ENCODE measurements around the gene DHX15.

DHX15 gene

GRCh38 chr4:24584211-24584850 is at the start of gene DHX15:
Gene DHX15 (minus strand): TSS chr4:24584554. CDS start chr4:24584393, 161 bp downstream.
- peak; percentile 83 to 88 for DNase-seq (ENCODE audit: low read depth in 1 of 2, low spot score in 1 of 2)

DNA sequence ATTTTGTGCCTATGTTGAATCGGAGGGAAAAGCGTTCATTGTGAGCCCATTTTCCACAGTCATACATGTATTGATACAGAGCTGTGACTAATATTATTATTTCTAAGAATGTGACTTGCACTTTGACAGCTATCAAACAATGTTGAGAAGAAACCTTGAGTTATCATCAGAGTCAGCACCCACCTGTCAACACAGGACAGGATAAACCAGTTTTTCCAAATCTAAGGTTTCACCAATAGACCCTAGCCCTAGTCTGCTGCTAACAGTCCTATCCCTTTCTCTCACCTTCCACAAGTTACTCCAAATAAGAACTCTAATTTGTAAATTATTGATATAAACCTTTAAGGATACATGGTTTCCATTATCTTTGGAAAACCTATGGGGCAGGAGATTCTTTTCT is 47.7 kb upstream of the DHX15 start:
- DNase-seq (ENCODE audit: low read depth in 1 of 2, low spot score in 1 of 2): no peak

- no peak for DNase-seq (ENCODE audit: low read depth in 1 of 2, low spot score in 1 of 2)
Measured at GRCh38 chr4:24630937-24631336, 46.6 kb upstream of the DHX15 start.

GRCh38 chr4:24625091-24625490 is 40.7 kb upstream of the DHX15 start:
- DNase-seq (ENCODE audit: low read depth in 1 of 2, low spot score in 1 of 2): no peak

DNA sequence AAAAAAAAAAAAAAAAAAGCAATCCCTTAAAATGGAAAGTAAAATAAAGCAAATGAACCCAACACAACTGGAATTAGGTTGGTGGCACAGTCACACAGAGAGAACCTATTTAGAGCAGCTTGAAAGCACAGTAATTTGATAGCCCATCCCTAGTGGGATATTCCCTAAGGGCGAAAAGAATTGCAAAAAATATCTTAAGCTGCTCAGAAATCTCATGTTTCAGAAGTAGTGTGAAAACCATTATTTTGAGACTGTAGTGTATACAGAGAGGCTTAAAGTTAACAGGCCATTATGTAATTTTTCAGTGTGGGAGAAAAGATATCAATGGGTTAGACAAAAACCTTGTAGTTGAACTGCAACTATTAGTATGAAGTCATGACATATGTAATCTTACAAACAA is 40.0 kb upstream of the DHX15 start:
- no peak for DNase-seq (ENCODE audit: low read depth in 1 of 2, low spot score in 1 of 2)

DNA sequence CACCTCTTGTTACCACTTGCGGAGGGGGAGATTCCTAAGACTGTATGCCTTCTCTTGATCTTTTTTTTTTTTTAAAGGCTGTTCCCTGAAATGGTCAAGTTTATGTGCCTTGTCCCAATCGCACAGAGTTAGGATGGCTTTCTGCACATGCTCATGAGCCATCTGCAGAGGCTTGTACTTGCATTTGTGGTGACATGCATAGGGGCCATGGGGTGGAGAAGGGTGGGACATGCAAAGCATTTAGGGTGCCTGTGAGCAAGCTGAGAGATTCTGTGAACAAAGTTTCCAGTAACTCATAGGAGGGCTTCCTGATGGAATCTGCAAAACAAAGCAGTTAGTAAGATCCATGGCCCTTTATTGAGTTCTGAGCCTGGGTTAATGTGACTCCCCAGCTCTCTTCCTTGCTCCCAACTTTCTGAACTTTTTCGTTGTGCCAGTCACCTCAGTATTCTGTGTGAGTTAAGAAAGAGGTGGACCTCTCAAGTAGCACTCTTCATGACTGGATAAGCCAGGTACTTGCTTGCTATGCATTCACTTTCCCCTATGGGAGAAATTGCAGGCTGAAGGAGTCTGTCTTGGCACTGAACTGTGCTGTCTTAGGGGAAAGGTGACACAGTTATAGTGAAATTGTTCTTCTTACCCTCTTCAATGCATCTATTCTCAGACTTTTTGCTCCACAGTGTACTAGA is 37.9 kb upstream of the DHX15 start:
- DNase-seq (ENCODE audit: low read depth in 1 of 2, low spot score in 1 of 2): no peak

DNA sequence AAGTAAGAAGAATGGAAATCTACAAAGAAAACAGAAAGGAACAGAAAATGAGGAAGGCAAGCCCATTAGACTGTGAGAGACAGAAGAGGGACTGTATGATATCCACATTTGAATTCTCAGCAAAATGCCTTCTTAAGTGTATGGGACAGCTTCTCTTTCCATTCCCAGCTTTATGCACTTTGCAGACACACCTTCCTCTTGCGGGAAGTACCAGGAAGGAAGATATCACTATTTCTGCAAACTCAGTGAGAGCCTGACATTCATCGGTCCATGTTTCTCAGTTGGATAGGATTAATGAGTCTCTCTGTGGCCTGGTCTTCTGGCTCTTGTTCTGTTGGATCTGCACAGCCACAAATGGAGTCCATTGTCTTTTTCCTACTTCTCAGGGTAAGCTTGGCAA is 31.6 kb upstream of the DHX15 start:
- DNase-seq (ENCODE audit: low read depth in 1 of 2, low spot score in 1 of 2): no peak

GRCh38 chr4:24614881-24615280 is 30.5 kb upstream of the DHX15 start:
- no peak for DNase-seq (ENCODE audit: low read depth in 1 of 2, low spot score in 1 of 2)

DNA sequence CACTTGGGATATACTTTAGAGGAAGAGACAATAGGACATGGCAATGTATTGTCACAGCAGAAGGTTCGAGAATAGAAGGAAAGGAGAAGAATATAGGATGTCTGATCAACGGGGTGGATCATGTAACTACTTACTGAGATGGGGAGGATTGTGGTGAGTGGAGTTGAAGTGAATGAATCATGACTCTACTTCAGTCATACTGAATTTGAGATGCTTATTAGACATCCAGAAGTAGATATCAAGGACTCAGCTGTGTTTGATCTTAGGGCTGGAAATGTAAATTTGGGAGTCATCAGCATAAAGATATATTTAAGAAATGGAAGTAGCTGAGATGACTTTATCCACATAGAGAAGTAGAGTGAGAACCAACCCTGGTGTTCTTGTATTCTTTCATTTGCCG is 29.1 kb upstream of the DHX15 start:
- DNase-seq (ENCODE audit: low read depth in 1 of 2, low spot score in 1 of 2): no peak

DNA sequence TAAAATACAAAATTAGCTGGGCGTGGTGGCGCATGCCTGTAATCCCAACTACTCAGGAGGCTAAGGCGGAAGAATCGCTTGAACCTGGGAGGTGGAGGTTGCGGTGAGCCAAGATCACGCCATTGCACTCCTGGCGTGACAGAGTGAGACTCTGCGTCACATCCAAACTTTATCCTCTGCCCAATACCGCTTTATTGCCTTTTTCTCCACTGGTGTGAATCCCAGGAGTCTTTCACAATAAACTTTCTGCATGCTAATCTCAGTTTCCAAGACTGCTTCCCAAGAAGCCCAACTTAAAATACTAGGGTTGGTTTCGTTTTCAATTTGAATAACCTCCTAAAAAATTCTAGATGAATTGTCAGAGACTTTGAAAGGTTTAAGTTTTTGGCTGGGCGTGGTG is 27.2 kb upstream of the DHX15 start:
- no peak for DNase-seq (ENCODE audit: low read depth in 1 of 2, low spot score in 1 of 2)

- DNase-seq (ENCODE audit: low read depth in 1 of 2, low spot score in 1 of 2): no peak
Measured at GRCh38 chr4:24607334-24607733, 23.0 kb upstream of the DHX15 start.

- no peak for DNase-seq (ENCODE audit: low read depth in 1 of 2, low spot score in 1 of 2)
Measured at GRCh38 chr4:24605216-24605615, 20.9 kb upstream of the DHX15 start.

- no peak for DNase-seq (ENCODE audit: low read depth in 1 of 2, low spot score in 1 of 2)
Measured at GRCh38 chr4:24604558-24605214, 20.3 kb upstream of the DHX15 start.

- no peak for DNase-seq (ENCODE audit: low read depth in 1 of 2, low spot score in 1 of 2)
Measured at GRCh38 chr4:24603343-24603742, 19.0 kb upstream of the DHX15 start.

GRCh38 chr4:24601121-24601520 is 16.8 kb upstream of the DHX15 start:
- no peak for DNase-seq (ENCODE audit: low read depth in 1 of 2, low spot score in 1 of 2)

DNA sequence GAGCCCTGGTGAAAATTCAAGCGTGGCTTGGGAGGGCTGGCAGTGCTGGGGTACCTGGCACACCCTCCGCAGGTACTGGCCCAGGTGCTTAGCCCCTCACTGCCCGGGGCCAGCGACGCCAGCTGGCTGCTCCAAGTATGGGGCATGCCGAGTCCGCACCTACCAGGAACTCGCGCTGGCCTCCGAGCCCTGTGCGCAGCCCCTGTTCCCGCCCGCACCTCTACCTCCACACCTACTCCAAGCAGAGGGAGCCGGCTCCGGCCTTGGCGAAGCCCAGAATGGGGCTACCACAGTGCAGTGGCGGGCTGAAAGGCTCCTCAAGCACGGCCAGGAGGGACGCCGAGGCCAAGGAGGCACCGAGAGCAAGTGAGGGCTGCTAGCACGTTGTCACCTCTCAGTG is 14.9 kb upstream of the DHX15 start:
- DNase-seq (ENCODE audit: low read depth in 1 of 2, low spot score in 1 of 2): no peak

GRCh38 chr4:24598025-24598424 is 13.7 kb upstream of the DHX15 start:
- no peak for DNase-seq (ENCODE audit: low read depth in 1 of 2, low spot score in 1 of 2)

DNA sequence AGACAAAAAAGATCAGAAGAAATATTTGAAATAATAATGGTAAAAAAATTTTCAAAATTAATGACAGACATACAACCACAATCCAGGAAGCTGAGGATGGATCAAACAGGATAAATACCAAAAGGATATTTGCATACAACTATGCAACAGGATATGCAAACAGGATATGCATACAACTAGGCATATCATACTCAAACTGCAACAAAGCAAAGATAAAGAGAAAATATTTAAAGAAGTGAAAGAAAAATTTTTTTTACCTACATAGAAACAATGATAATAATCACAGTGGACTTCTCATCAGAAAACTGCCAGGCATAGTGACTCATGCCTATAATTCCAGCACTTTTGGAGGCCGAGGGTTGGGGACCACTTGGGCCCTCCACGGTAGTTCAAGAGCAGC is 11.3 kb upstream of the DHX15 start:
- DNase-seq (ENCODE audit: low read depth in 1 of 2, low spot score in 1 of 2): no peak

GRCh38 chr4:24594887-24595286 is 10.5 kb upstream of the DHX15 start:
- DNase-seq (ENCODE audit: low read depth in 1 of 2, low spot score in 1 of 2): no peak

DNA sequence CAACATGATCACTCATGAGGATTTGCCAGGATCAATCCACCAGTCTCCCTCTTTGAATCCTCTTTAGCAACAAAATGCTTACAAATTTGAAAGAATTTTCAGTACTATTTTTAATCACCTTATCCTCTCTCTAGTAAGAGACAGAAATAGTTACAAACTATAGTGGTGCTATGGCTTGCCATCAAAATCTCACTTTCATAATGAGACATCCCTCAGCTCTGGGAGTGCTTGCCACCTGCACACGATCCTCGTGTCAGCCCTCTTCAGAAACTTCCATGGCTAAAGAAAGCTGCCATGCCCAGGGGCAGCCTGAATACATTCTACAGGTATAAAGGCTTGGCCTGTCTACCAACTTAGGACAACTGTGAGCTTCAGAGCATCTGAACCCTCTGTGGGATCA is 5.1 kb upstream of the DHX15 start:
- DNase-seq (ENCODE audit: low read depth in 1 of 2, low spot score in 1 of 2): no peak

DNA sequence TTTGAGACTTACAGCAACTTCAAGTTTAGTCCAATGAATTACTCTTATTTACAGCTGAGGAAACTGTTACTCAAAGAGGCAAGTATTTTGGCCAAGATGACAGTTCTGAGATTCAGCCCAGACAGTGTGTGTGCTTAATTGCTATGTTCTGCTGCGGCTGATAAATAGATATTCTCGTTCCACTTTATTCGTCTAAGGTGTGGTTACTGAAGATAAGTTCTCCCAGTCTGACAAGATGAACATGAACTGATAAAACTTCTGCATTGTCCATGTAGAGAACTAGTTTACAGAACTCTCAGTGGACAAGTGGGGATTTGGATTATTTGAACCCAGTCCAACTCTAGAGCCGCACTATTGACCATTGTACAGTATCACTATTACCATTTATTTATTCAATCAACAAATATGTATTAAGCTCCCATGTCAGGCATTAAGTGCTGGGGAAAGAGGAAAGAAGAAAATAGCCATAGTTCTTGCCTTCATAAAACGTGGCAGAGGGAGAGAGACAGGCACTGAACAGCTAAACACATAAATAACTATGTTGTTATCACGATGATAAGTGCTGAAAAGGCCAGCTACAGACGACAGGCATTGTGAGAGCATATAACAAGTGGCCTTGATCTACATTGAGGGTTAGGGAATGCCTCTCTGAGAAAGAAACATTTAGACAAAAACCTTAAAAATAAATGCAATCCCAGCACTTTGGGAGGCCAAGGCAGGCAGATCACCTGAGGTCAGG is 4.0 kb upstream of the DHX15 start:
- DNase-seq (ENCODE audit: low read depth in 1 of 2, low spot score in 1 of 2): no peak
